Immature natural killer cell (primary cell): ENCODE measurements around the gene CERCAM. TPM values are rescaled to one million over a fixed set of nuclear protein-coding genes. Genes with fewer than 3 reads are reported as not detected.
"Not testable (repeated sequence)": the region's sequence is repeated elsewhere in the genome, so short reads cannot be mapped to it uniquely, and the experiment has no call there.

Experiments used
- DNase-seq, 3 donors: peaks; one replicate each; pipeline ENCODE4 v3.0.0; 2022; ENCODE audit warnings: mixed read lengths in 1 of 3
- H3K27ac Mint-ChIP-seq, 6 donors: one replicate each; pipeline ENCODE4 v1.8.0; 2020; ENCODE audit warnings: mixed read lengths in 6 of 6, mild to moderate bottlenecking in 5 of 6, inconsistent platforms in 4 of 6, moderate library complexity in 3 of 6
- H3K27me3 Mint-ChIP-seq, 3 donors: one replicate each; pipeline ENCODE4 v1.8.0; 2020 to 2021; ENCODE audit warnings: low read depth in 3 of 3, mild to moderate bottlenecking in 3 of 3, mixed read lengths in 3 of 3, moderate library complexity in 3 of 3, inconsistent platforms in 1 of 3
- H3K36me3 Mint-ChIP-seq, 3 donors: one replicate each; pipeline ENCODE4 v1.8.0; 2020; ENCODE audit warnings: mixed read lengths in 3 of 3, inconsistent platforms in 2 of 3, mild to moderate bottlenecking in 2 of 3
- H3K4me1 Mint-ChIP-seq, 2 donors: one replicate each; pipeline ENCODE4 v1.8.0; 2020; ENCODE audit warnings: inconsistent platforms in 2 of 2, mild to moderate bottlenecking in 2 of 2, mixed read lengths in 2 of 2, moderate library complexity in 1 of 2
- H3K4me3 Mint-ChIP-seq, 5 donors: one replicate each; pipeline ENCODE4 v1.8.0; 2020; ENCODE audit warnings: mild to moderate bottlenecking in 5 of 5, mixed read lengths in 5 of 5, inconsistent platforms in 3 of 5, moderate library complexity in 3 of 5
- H3K9me3 Mint-ChIP-seq, 6 donors: one replicate each; pipeline ENCODE4 v1.8.0; 2020; ENCODE audit warnings: mild to moderate bottlenecking in 6 of 6, mixed read lengths in 6 of 6, inconsistent platforms in 4 of 6, moderate library complexity in 3 of 6
- polyA plus RNA-seq, 3 donors: library from polyadenylated mRNA; unstranded; fragments of 300-500 nt; fragmentation: Illumina TruSeq; gene quantifications; one replicate each; pipeline ENCODE4 v1.2.3, GENCODE V29; 2021

CERCAM gene
- polyA plus RNA-seq, 3 donors from 2014 or later = 9.1 to 20.7 (median 10.2) TPM

GRCh38 chr9:128435611-128436010, 15.0 kb downstream of the CERCAM start:
- no peak overlapping the region for H3K4me3 Mint-ChIP-seq
- H3K9me3 Mint-ChIP-seq = no peaks in the 10 kb centered on the region
- H3K36me3 Mint-ChIP-seq = no peaks in the 10 kb centered on the region
- peaks cover 9 to 14% of the 10 kb centered on the region in 2 donors for H3K4me1 Mint-ChIP-seq
- H3K27ac Mint-ChIP-seq = no peak overlapping the region
- H3K27me3 Mint-ChIP-seq = peaks cover 0 to 10% (median 1%) of the 10 kb centered on the region in 3 donors
- no peak for DNase-seq

- H3K27me3 Mint-ChIP-seq = peaks cover 0 to 10% (median 1%) of the 10 kb centered on the region in 3 donors
- peak; percentile 65 to 72 (median 67) for DNase-seq
- no peaks in the 10 kb centered on the region for H3K36me3 Mint-ChIP-seq
- H3K4me1 Mint-ChIP-seq = peaks cover 9 to 14% of the 10 kb centered on the region in 2 donors
- no peaks in the 10 kb centered on the region for H3K9me3 Mint-ChIP-seq
- no peak overlapping the region for H3K4me3 Mint-ChIP-seq
- H3K27ac Mint-ChIP-seq = peak overlapping the region in 2 of 6 donors; percentile 50 to 80
Observed at GRCh38 chr9:128438343-128439109, 17.9 kb downstream of the CERCAM start.

- Mint-ChIP-seq H3K4me1 (peaks cover 9 to 14% of the 10 kb centered on the region in 2 donors), H3K4me3 (peak overlapping the region in 2 of 5 donors; percentile 4 to 46), H3K27me3 (peaks cover 0 to 7% (median 1%) of the 10 kb centered on the region in 3 donors), H3K36me3 (no peaks in the 10 kb centered on the region), H3K9me3 (no peaks in the 10 kb centered on the region), H3K27ac (peak overlapping the region in 4 of 6 donors; percentile 26 to 80 (median 57))
- peak in 1 of 3 donors; percentile 25 for DNase-seq
Observed at GRCh38 chr9:128439273-128439672, 18.6 kb downstream of the CERCAM start.

GRCh38 chr9:128442150-128442549, 21.5 kb downstream of the CERCAM start:
- Mint-ChIP-seq H3K4me1 (peaks cover 9 to 14% of the 10 kb centered on the region in 2 donors), H3K27ac (peak overlapping the region in 1 of 6 donors; percentile 22), H3K4me3 (no peak overlapping the region), H3K36me3 (no peaks in the 10 kb centered on the region), H3K27me3 (peaks cover 0 to 4% (median 0%) of the 10 kb centered on the region in 3 donors), H3K9me3 (no peaks in the 10 kb centered on the region)
- DNase-seq = no peak

- not testable (repeated sequence) for H3K27me3 Mint-ChIP-seq, H3K9me3 Mint-ChIP-seq, H3K27ac Mint-ChIP-seq, H3K4me3 Mint-ChIP-seq, H3K4me1 Mint-ChIP-seq, H3K36me3 Mint-ChIP-seq, DNase-seq
Observed at GRCh38 chr9:128446505-128446904, 25.8 kb downstream of the CERCAM start.

- no peaks in the 10 kb centered on the region for H3K9me3 Mint-ChIP-seq
- H3K36me3 Mint-ChIP-seq = no peaks in the 10 kb centered on the region
- H3K27me3 Mint-ChIP-seq = no peaks in the 10 kb centered on the region
- DNase-seq = no peak
- H3K4me1 Mint-ChIP-seq = no peaks in the 10 kb centered on the region
- no peak overlapping the region for H3K27ac Mint-ChIP-seq
- no peak overlapping the region for H3K4me3 Mint-ChIP-seq
Observed at GRCh38 chr9:128448746-128449145, 28.1 kb downstream of the CERCAM start.

- Mint-ChIP-seq H3K4me3 (peak overlapping the region; percentile 53 to 91 (median 63)), H3K36me3 (peaks cover 1 to 7% (median 6%) of the 10 kb centered on the region in 3 donors), H3K9me3 (no peaks in the 10 kb centered on the region), H3K27me3 (peaks cover 6 to 9% (median 6%) of the 10 kb centered on the region in 3 donors), H3K4me1 (peaks cover 11 to 12% of the 10 kb centered on the region in 2 donors), H3K27ac (peak overlapping the region; percentile 70 to 93 (median 78))
- no peak for DNase-seq
Observed at GRCh38 chr9:128454991-128455390, 34.3 kb downstream of the CERCAM start.

GRCh38 chr9:128455849-128456612, 35.4 kb downstream of the CERCAM start, which contains the start of gene ODF2:
Gene ODF2, plus strand, starts transcription at chr9:128456006. Its CDS starts 86 bp downstream, at chr9:128456092.
- peak within 1 kb of the TSS; percentile 90 to 94 (median 91) for H3K4me3 Mint-ChIP-seq
- H3K27ac Mint-ChIP-seq = peak within 1 kb of the TSS; percentile 79 to 97 (median 93)
- peaks cover 6 to 9% (median 6%) of the 10 kb centered on the region in 3 donors for H3K27me3 Mint-ChIP-seq
- H3K9me3 Mint-ChIP-seq = no peaks in the 10 kb centered on the region
- peak; percentile 98 for DNase-seq
- H3K36me3 Mint-ChIP-seq = peaks cover 10 to 12% (median 12%) of the 10 kb centered on the region in 3 donors
- peaks cover 11 to 12% of the 10 kb centered on the region in 2 donors for H3K4me1 Mint-ChIP-seq

GRCh38 chr9:128456613-128457061, 36.0 kb downstream of the CERCAM start:
- Mint-ChIP-seq H3K4me1 (peaks cover 11 to 12% of the 10 kb centered on the region in 2 donors), H3K27me3 (peaks cover 6 to 9% (median 6%) of the 10 kb centered on the region in 3 donors), H3K36me3 (peaks cover 12 to 14% (median 12%) of the 10 kb centered on the region in 3 donors), H3K27ac (peak overlapping the region; percentile 79 to 97 (median 93)), H3K4me3 (peak overlapping the region; percentile 89 to 94 (median 91)), H3K9me3 (no peaks in the 10 kb centered on the region)
- peak; percentile 62 for DNase-seq

- no peak for DNase-seq
- Mint-ChIP-seq H3K4me1 (peaks cover 11 to 12% of the 10 kb centered on the region in 2 donors), H3K36me3 (peaks cover 12 to 14% (median 12%) of the 10 kb centered on the region in 3 donors), H3K27ac (peak overlapping the region in 4 of 6 donors; percentile 59 to 93 (median 82)), H3K4me3 (peak overlapping the region; percentile 51 to 94 (median 90)), H3K27me3 (peaks cover 6 to 9% (median 6%) of the 10 kb centered on the region in 3 donors), H3K9me3 (no peaks in the 10 kb centered on the region)
Observed at GRCh38 chr9:128457207-128457606, 36.5 kb downstream of the CERCAM start.

- Mint-ChIP-seq H3K4me3 (peak overlapping the region in 2 of 5 donors; percentile 25 to 26), H3K36me3 (peaks cover 12 to 25% (median 12%) of the 10 kb centered on the region in 3 donors), H3K9me3 (no peaks in the 10 kb centered on the region), H3K4me1 (peaks cover 11 to 12% of the 10 kb centered on the region in 2 donors), H3K27me3 (peaks cover 6 to 9% (median 6%) of the 10 kb centered on the region in 3 donors), H3K27ac (peak overlapping the region in 2 of 6 donors; percentile 37 to 40)
- no peak for DNase-seq
Observed at GRCh38 chr9:128459011-128459410, 38.4 kb downstream of the CERCAM start.

- H3K36me3 Mint-ChIP-seq = peaks cover 13% of the 10 kb centered on the region in 3 donors
- peaks cover 0 to 8% of the 10 kb centered on the region in 2 donors for H3K4me1 Mint-ChIP-seq
- peaks cover 0 to 2% (median 0%) of the 10 kb centered on the region in 3 donors for H3K27me3 Mint-ChIP-seq
- no peak for DNase-seq
- H3K27ac Mint-ChIP-seq = peak overlapping the region in 1 of 6 donors; percentile 58
- H3K9me3 Mint-ChIP-seq = no peaks in the 10 kb centered on the region
- no peak overlapping the region for H3K4me3 Mint-ChIP-seq
Observed at GRCh38 chr9:128469070-128469469, 48.4 kb downstream of the CERCAM start.

- Mint-ChIP-seq H3K36me3 (peaks cover 13 to 20% (median 19%) of the 10 kb centered on the region in 3 donors), H3K4me3 (no peak overlapping the region), H3K9me3 (no peaks in the 10 kb centered on the region), H3K27ac (peak overlapping the region in 1 of 6 donors; percentile 74), H3K4me1 (peaks cover 0 to 8% of the 10 kb centered on the region in 2 donors), H3K27me3 (peaks cover 0 to 2% (median 0%) of the 10 kb centered on the region in 3 donors)
- DNase-seq = no peak
Observed at GRCh38 chr9:128470560-128470959, 49.9 kb downstream of the CERCAM start.
